ENCODE results near the gene CTCF. TPM values are rescaled to one million over a fixed set of nuclear protein-coding genes. Genes with fewer than 3 reads are reported as not detected.

Gene CTCF
- total RNA-seq, 4 donors from 2014 or later = 36.2 to 50.1 (median 46.9) TPM

- no peak for TF ChIP-seq POLR2AphosphoS5 (IDR thresholded peaks at IDR 0.05)
- TF ChIP-seq CTCF (IDR thresholded peaks at IDR 0.05) = no peak
- no peak for TF ChIP-seq EP300 (IDR thresholded peaks at IDR 0.05)
- 59% methylated on average over 2 of the region's 2 CpGs for WGBS
Measured at GRCh38 chr16:67535201-67535600, 27.1 kb upstream of the CTCF start.

DNA sequence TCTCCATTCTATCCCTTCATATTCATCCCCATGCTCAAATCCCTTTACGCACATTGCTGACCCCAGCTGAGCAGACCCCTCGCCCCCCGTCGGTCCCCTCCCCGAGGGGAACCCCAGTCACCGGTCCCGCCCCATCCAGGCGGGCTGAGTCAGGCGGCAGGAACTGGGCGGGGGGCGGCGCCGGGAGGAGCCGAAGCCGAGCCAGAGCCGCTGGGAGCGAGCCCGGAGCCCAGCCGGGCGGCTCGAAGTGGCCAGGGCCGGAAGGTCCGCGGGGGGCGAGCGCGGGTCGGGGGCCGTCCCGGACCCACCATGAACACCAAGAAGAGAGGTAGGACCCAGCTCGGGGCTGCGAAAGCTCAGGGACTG, 25.1 kb upstream of the CTCF start:
- peak overlapping the region; percentile 92 for H3K27ac ChIP-seq
- no peaks in the 10 kb centered on the region for H3K9me3 ChIP-seq
- peaks cover 68% of the 10 kb centered on the region for H3K4me1 ChIP-seq
- H3K36me3 ChIP-seq = peaks cover 29% of the 10 kb centered on the region
- H3K27me3 ChIP-seq = no peaks in the 10 kb centered on the region
- TF ChIP-seq POLR2A (IDR thresholded peaks at IDR 0.05) (peak in 1 of 2 donors; percentile 54), EP300 (IDR thresholded peaks at IDR 0.05) (no peak), CTCF (IDR thresholded peaks at IDR 0.05) (no peak), POLR2AphosphoS5 (IDR thresholded peaks at IDR 0.05) (no peak)
- under 1% methylated on average over 30 of the region's 32 CpGs for WGBS
- peak in 1 of 2 donors; percentile 86 for DNase-seq (ENCODE audit: low spot score in 2 of 2)
- peak overlapping the region; percentile 89 for H3K4me3 ChIP-seq

More at GRCh38 chr16:67535201-67535600, 27.1 kb upstream of the CTCF start:
- no peaks in the 10 kb centered on the region for H3K9me3 ChIP-seq
- peaks cover 76% of the 10 kb centered on the region for H3K4me1 ChIP-seq
- no peak for DNase-seq (ENCODE audit: low spot score in 2 of 2)
- no peak overlapping the region for H3K27ac ChIP-seq
- H3K4me3 ChIP-seq = no peak overlapping the region
- H3K36me3 ChIP-seq = peaks cover 10% of the 10 kb centered on the region
- H3K27me3 ChIP-seq = no peaks in the 10 kb centered on the region

- peaks cover 69% of the 10 kb centered on the region for H3K4me1 ChIP-seq
- no peaks in the 10 kb centered on the region for H3K27me3 ChIP-seq
- peaks cover 35% of the 10 kb centered on the region for H3K36me3 ChIP-seq
- no peaks in the 10 kb centered on the region for H3K9me3 ChIP-seq
- H3K4me3 ChIP-seq = peak overlapping the region; percentile 89
- 5% methylated on average over 13 of the region's 97 CpGs for WGBS
- H3K27ac ChIP-seq = peak overlapping the region; percentile 92
- TF ChIP-seq CTCF (IDR thresholded peaks at IDR 0.05) = no peak
- no peak for TF ChIP-seq EP300 (IDR thresholded peaks at IDR 0.05)
- no peak for TF ChIP-seq POLR2A (IDR thresholded peaks at IDR 0.05)
- no peak for TF ChIP-seq POLR2AphosphoS5 (IDR thresholded peaks at IDR 0.05)
- DNase-seq (ENCODE audit: low spot score in 2 of 2) = peak in 1 of 2 donors; percentile 81
Measured at GRCh38 chr16:67537636-67538591, 24.4 kb upstream of the CTCF start.

DNA sequence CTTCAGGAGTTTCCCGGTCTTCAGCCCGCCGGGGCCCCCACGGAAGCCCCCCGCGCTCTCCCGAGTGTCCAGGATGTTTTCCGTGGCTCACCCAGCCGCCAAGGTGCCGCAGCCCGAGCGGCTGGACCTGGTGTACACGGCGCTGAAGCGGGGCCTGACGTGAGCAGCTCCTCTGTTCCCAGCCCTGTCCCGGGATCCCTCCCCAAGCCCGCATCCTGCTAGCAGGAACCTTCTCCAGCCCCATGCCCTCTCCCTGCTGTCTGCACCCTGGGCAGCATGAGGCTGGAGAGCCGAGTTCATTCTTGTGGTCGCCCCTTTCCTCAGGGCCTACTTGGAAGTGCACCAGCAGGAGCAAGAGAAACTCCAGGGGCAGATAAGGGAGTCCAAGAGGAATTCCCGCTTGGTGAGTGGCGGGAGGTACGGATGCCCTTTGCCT, 23.6 kb upstream of the CTCF start:
- no peak for TF ChIP-seq POLR2A (IDR thresholded peaks at IDR 0.05)
- TF ChIP-seq CTCF (IDR thresholded peaks at IDR 0.05) = no peak
- no peak for TF ChIP-seq POLR2AphosphoS5 (IDR thresholded peaks at IDR 0.05)
- no peak for TF ChIP-seq EP300 (IDR thresholded peaks at IDR 0.05)
- H3K27ac ChIP-seq = no peak overlapping the region
- no peaks in the 10 kb centered on the region for H3K9me3 ChIP-seq
- no peaks in the 10 kb centered on the region for H3K27me3 ChIP-seq
- H3K4me1 ChIP-seq = peaks cover 67% of the 10 kb centered on the region
- 62% methylated on average over 5 of the region's 23 CpGs for WGBS
- DNase-seq (ENCODE audit: low spot score in 2 of 2) = no peak
- H3K4me3 ChIP-seq = peak overlapping the region; percentile 89
- H3K36me3 ChIP-seq = peaks cover 43% of the 10 kb centered on the region

DNA sequence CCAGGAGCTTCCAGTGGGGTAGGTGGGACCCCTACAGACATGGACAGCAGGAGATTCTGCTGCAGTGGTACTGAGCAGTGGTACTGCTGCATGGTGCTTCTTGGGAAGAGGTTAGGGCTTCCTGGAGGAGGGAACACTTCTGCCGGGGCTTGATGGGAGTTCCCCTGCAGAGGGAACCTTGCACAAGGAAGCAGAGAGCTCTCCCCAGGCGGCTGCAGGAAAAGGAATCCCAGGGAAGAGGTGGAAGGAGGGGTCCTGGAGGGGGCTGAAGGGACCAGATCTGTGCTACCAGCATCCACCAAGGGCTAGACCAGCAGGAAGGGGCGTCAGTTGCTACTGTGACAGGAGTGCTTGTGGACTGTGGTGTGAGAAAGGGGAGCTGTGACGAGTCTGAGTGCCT, 23.1 kb upstream of the CTCF start:
- H3K27me3 ChIP-seq = no peaks in the 10 kb centered on the region
- peaks cover 71% of the 10 kb centered on the region for H3K4me1 ChIP-seq
- no peak overlapping the region for H3K27ac ChIP-seq
- DNase-seq (ENCODE audit: low spot score in 2 of 2) = no peak
- TF ChIP-seq POLR2A (IDR thresholded peaks at IDR 0.05) = no peak
- no peak for TF ChIP-seq POLR2AphosphoS5 (IDR thresholded peaks at IDR 0.05)
- TF ChIP-seq EP300 (IDR thresholded peaks at IDR 0.05) = no peak
- no peak for TF ChIP-seq CTCF (IDR thresholded peaks at IDR 0.05)
- peak overlapping the region; percentile 89 for H3K4me3 ChIP-seq
- H3K9me3 ChIP-seq = no peaks in the 10 kb centered on the region
- H3K36me3 ChIP-seq = peaks cover 49% of the 10 kb centered on the region
- 78% methylated on average over 4 of the region's 4 CpGs for WGBS

Data from suprapubic skin (tissue), 4 donors.